ENCODE data around the gene LRRC56.

DNA sequence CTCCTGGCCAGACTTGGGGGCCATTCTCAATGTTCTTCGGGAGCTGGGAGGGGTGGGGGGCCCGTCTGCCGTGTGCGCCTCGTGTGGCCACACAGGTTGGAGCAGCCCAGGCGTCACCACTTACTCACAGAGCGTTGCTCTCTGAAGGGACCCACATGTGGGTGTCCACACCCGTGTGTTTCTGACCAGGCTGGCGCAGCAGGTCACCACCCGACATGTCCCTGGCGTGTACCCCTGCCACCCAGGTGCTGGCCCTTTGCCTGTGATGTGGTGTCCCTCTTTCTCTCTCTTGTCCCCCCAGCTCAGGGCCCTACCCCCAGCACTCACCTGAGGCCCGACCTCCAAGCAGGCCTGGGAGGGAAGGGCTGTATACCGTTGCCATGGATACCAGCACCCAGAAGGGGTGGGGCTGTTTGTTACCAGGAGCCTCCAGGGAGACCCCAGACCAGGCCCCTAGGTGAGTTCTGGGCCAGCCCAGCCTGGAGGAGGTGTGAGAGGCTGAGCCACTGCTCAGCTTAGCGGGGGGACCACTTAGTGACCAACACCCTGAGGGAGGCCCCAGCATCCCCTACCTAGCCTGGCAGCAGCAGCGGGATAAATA is 21.8 kb downstream of the LRRC56 start:
- TF ChIP-seq, protein P1, sequence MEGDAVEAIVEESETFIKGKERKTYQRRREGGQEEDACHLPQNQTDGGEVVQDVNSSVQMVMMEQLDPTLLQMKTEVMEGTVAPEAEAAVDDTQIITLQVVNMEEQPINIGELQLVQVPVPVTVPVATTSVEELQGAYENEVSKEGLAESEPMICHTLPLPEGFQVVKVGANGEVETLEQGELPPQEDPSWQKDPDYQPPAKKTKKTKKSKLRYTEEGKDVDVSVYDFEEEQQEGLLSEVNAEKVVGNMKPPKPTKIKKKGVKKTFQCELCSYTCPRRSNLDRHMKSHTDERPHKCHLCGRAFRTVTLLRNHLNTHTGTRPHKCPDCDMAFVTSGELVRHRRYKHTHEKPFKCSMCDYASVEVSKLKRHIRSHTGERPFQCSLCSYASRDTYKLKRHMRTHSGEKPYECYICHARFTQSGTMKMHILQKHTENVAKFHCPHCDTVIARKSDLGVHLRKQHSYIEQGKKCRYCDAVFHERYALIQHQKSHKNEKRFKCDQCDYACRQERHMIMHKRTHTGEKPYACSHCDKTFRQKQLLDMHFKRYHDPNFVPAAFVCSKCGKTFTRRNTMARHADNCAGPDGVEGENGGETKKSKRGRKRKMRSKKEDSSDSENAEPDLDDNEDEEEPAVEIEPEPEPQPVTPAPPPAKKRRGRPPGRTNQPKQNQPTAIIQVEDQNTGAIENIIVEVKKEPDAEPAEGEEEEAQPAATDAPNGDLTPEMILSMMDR (IDR thresholded peaks at IDR 0.05): no peak
- TF ChIP-seq POLR2A (IDR thresholded peaks at IDR 0.05): no peak

Data from lower leg skin (tissue), 3 donors.